Skin of body (tissue), 2 donors: ENCODE measurements around the gene BARX2. TPM values are rescaled to one million over a fixed set of nuclear protein-coding genes. Genes with fewer than 3 reads are reported as not detected.

ENCODE experiments used
- DNase-seq: peaks from one replicate; lab custom pipeline; 2025; lab: John Stamatoyannopoulos, UW
- total RNA-seq: library from RNA; depleted of rRNA; stranded (reverse); fragments of >200 nt; gene quantifications from one replicate; pipeline ENCODE4 v1.2.3, GENCODE V29; 2014

BARX2 gene
- total RNA-seq, 1 donor from 2014 or later: 12.3 TPM

GRCh38 chr11:129436573-129436972 lies 60.9 kb downstream of the BARX2 start:
- no peak for DNase-seq

GRCh38 chr11:129440028-129440713 lies 64.5 kb downstream of the BARX2 start:
- no peak for DNase-seq

- DNase-seq: no peak
These were observed 66.5 kb downstream of the BARX2 start for GRCh38 chr11:129442171-129442570.

GRCh38 chr11:129443276-129443675 lies 67.6 kb downstream of the BARX2 start:
- no peak for DNase-seq

GRCh38 chr11:129444274-129444673 lies 68.6 kb downstream of the BARX2 start:
- no peak for DNase-seq

GRCh38 chr11:129445226-129445625 lies 69.6 kb downstream of the BARX2 start:
- DNase-seq: no peak

- no peak for DNase-seq
These were observed 70.9 kb downstream of the BARX2 start for GRCh38 chr11:129446572-129446971.

GRCh38 chr11:129447654-129448239 lies 72.1 kb downstream of the BARX2 start:
- DNase-seq: no peak

- DNase-seq: no peak
These were observed 75.9 kb downstream of the BARX2 start for GRCh38 chr11:129451524-129451923.

GRCh38 chr11:129453293-129453721 lies 77.7 kb downstream of the BARX2 start:
- DNase-seq: no peak

GRCh38 chr11:129455101-129455500 lies 79.5 kb downstream of the BARX2 start:
- no peak for DNase-seq

GRCh38 chr11:129455756-129456655 lies 80.4 kb downstream of the BARX2 start:
- DNase-seq: no peak

- DNase-seq: no peak
These were observed 81.7 kb downstream of the BARX2 start for GRCh38 chr11:129457321-129457720.

- no peak for DNase-seq
These were observed 82.6 kb downstream of the BARX2 start for GRCh38 chr11:129458278-129458677.

- no peak for DNase-seq
These were observed 83.3 kb downstream of the BARX2 start for GRCh38 chr11:129458756-129459535.

- no peak for DNase-seq
These were observed 85.1 kb downstream of the BARX2 start for GRCh38 chr11:129460714-129461113.

- no peak for DNase-seq
These were observed 108.4 kb downstream of the BARX2 start for GRCh38 chr11:129484068-129484467.

- no peak for DNase-seq
These were observed 113.6 kb downstream of the BARX2 start for GRCh38 chr11:129489249-129489648.

GRCh38 chr11:129490004-129490403 lies 114.4 kb downstream of the BARX2 start:
- no peak for DNase-seq

- no peak for DNase-seq
These were observed 118.1 kb downstream of the BARX2 start for GRCh38 chr11:129493746-129494145.
